Activated effector memory CD4-positive, alpha-beta T cell treated with Interleukin-2 at 50 U/mL for 16 hours (primary cell): ENCODE results near the gene IRF3.
A peak's percentile ranks its signal among the peaks of the same experiment; 100 is the strongest.

Experiments used
- DNase-seq: peaks from one replicate; pipeline ENCODE4 v3.0.0-alpha.2; 2020

IRF3 gene

DNA sequence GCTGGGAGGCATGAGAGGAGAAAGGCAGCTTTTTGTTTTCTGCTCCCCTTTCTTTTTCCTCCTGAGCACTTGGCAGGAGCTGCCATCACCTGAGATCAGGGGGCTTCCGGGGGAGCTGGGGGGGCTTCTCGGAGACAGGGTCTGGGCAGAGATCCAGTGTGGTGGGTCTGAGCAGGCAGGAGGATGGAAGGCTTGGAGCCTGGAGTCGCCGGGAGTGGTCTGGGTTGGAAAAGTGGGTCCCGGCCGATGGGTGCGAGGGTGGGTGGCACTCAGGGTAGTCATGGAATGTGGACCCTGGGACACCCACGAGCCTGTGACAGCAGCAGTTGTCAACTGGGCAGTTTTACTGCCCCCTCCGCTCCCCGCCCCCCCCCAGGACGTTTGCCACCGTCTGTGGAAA lies 21.5 kb upstream of the IRF3 start:
- no peak for DNase-seq

DNA sequence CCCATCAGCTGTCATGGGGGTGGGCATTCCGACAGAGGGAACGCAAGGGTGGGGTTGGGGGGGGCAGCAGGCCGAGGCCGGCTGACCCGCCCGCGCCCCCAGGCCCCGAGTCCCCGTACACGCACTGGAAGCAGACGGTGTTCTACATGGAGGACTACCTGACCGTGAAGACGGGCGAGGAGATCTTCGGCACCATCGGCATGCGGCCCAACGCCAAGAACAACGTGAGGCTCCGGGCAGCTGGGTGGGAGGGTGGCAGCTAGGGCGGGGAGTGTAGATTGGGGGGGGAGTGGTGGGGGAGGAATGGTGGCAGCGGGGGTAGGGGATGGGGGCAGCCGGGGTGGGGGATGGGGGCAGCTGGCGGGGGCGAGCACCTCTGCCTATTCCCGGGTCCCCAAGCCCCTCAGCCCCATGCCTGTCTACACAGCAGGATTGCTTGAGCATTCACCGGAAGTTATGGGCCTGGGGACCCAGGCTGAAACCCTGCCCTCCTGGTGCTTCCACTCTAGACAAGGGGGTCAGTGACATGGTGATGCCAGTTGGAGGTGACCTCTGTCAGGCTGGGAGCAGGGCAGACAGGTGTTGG lies 20.9 kb upstream of the IRF3 start:
- no peak for DNase-seq

DNA sequence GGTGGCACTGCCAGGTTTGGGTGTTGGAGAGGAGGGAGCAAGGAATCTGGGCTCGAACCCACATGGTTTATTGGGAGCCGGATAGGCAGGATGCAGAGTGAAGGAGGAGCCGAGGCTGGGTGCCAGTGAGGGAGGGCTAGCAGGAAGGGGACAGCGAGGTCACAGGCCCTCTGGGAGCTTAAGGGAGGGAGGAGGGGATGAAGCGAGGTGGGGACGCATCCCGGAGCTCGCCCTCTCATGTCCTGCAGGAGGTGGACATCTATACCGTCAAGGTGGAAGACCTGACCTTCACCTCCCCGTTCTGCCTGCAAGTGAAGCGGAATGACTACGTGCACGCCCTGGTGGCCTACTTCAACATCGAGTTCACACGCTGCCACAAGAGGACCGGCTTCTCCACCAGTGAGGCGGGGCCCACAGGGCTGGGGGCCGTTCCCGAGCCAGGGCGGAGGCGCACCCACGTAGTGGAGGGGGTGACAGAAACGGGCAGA lies 20.2 kb upstream of the IRF3 start:
- no peak for DNase-seq

DNA sequence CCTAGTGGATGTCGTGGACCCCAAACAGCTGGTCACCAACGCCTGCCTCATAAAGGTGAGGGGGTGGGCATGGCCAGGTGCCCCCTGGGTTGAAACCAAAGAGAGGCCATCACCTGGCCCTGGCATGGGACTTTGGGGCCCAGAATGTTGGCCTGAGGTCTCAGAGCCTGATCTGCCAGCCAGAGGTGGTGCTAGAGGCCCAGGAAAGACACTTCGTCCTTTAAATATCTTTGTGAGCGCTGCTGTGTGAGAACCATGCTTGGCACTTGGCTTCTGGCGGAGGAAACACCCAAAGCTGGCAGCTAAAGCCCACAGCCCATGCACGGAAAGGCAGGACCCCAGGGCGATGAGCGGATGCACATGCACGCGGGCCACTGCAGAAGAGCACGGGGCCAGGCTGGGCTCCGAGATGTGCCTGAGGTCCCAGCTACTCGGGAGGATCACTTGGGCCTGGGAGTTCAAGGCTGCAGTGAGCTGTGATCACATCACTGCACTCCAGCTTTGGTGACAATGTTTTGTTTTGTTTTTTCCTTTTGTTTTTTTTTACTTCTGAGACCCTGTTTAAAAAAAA lies 19.4 kb upstream of the IRF3 start:
- no peak for DNase-seq

DNA sequence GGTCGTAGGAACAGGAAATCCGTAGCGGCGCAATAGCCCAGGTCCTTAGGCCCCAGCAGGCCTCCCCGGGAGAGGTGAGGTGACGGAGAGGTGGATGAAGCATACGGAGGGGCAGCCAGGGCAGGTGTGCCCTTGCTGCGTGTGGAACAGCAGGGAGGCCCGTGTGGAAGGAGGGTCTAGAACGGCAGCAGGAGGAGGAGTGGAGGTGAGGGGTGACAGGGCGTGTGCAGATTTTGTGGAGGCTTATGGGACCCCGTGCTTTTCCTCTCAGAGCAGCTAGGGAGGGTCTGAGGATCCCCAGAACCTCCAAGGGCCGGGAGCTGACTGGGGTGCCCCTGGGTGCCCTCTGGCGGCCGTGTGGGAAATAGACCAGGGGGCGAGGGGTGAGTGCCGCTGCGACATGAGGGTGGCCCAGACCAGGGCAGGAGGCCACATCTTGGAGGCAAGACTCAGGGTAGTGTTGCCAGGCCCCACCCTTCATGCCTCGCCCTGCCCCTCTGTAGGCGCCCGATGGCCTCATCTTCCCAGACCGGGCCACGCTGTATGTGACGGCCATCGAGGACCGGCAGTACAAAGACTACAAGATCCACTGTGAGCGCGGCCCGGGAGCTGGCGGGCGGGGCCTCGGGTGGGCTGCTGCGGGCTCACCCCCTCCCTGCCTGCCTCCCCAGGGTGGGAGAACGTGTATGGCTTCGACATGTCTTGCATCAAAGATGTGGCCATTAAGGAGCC lies 18.8 kb upstream of the IRF3 start:
- DNase-seq = no peak

DNA sequence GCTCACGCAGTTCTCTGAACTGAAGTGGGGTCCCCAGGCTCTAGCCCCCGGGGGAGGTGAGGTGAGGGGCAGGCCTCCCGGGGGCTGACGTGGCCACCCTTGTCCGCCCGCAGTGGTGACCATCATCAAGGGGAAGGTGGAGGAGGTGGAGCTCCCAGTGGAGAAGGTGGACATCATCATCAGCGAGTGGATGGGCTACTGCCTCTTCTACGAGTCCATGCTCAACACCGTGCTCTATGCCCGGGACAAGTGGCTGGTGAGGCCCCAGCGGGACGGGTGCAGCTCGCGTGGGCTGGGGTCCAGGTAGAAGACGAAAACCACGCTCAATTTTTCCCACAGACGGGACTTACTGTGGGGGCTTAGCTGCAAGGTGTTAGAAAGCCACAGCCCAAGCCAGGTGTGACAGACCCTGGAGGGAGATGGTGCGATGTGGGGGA lies 18.2 kb upstream of the IRF3 start:
- DNase-seq = no peak

DNA sequence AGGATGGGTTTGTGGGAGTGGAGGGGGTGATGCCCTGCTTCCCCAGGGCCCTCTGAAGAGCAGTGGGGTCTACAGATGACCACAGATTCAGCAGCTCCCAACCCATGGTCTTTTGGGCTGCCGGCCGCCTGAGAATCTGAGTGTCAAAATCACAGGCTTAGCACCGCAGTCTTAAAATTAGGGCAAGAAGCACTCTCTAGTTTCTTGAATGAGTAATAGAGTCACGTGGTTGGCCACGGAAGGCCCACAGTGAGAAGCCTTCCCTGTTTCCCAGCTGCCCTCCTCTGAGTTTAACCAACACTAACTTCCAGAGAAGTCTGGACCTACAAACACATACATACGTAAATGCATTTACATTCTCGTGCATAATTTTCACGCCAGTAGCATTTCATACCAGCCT lies 16.6 kb upstream of the IRF3 start:
- no peak for DNase-seq

DNA sequence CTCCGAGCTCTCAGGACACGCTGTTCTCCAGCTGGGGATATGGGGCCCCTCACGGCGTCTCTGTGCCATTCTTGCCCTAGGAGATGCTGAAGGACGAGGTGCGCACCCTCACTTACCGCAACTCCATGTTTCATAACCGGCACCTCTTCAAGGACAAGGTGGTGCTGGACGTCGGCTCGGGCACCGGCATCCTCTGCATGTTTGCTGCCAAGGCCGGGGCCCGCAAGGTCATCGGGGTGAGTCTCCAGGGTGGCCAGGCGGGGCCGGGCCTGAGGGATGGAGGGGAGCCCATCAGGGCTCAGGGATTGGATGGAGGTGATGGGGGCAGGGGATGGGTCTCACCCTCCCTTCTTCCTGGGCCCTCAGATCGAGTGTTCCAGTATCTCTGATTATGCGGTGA lies 16.2 kb upstream of the IRF3 start:
- no peak for DNase-seq

DNA sequence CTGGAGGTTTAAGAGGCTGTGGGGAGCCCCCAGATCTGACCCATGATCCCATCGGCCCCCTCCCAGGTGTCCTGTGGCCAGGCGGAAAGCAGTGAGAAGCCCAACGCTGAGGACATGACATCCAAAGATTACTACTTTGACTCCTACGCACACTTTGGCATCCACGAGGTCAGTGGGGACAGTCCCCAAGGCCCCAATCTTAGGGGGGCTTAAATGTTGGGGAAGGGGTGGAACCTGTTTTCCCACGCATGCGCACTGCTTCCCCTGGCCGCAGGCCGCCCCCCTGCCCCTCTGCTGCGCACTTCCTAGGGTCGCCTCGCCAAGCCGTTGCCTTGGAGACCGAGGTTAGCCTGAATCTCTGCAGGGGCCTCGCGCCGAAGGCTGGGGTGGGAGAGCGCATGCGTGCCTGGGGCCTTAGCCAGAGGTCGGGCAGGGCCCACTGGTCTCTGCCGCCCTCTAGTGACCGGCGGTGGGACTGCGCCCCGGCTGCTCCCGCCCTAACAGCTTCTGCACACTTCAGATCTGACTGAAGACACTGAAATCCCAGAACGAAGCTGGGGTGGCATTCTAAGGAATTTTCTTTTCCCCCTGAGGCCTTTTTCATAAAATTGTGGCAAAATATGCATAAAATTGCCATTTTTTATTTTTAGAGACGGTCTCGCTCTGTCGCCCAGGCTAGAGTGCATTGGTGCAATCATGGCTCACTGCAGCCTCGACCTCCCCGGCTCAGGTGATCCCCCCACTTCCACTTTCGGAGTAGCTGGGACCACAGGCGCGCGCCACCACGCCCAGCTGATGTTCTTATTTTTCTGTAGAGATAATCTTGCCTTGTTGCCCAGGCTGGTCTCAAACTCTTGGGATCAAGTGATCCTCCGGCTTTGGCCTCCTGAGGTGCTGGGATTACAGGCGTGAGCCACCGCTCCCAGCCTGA lies 15.0 kb upstream of the IRF3 start:
- peak; percentile 88 for DNase-seq

DNA sequence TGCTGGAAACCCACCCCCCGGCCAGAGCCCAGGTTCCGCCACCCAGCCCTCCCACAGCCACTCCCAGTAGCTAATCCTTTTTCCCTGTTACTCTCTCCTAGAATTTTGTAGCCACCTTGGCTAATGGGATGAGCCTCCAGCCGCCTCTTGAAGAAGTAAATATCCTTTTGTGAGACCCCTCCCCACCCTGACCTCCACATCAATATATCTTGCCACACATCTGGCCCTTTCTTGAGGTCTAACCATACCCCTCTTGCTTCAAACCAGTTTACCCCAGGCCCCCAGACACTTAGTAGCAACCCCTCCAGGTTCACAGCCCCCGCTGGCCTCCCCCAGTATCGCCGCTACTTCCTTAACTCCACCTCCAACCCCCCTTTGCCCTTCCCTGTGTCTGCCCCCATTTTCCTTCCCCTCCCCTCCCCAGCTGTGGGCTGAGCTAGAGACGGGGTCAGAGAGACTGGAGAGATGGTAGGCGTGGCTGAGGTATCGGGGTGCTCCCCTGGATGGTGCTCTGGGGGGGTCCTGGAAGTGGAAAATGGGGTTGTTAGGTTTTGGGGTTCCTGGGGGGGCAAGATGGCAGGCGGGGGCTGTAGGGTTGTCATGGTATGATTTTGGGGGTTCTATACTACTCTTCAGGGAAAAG lies 14.2 kb upstream of the IRF3 start:
- no peak for DNase-seq

DNA sequence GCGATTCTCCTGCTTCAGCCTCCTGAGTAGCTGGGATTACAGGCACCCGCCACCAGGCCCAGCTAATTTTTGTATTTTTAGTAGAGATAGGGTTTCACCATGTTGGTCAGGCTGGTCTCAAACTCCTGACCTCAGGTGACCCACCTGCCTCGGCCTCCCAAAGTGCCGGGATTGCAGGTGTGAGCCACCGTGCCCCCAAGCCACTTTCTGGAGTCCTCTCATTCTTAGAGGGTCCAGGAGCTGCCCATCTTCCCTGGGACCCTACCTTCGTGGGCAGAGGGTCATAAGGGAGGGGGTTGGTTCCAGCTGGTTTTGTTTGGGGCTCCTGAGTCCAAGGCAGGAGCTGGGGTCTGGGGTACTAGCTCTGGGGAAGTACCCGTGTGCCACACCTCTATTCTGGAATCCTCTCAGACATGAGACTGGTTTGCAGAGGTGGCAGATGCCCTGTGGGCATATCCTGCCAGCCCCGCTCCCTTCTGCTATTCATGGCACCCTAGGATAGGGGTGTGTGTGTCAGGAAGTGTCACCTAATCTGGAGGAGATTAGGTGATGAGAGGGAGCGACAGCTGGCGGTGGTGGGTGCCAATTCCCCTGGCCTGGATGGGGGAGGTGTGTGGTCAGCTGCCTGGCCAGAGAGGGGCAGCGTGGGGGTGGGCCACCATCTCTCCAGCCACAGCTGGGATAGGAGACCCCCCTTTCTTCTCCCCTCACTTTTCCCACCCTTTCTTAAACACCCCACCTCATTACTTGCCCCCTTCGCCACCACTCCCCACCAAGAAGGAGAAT lies 13.5 kb upstream of the IRF3 start:
- DNase-seq = no peak

DNA sequence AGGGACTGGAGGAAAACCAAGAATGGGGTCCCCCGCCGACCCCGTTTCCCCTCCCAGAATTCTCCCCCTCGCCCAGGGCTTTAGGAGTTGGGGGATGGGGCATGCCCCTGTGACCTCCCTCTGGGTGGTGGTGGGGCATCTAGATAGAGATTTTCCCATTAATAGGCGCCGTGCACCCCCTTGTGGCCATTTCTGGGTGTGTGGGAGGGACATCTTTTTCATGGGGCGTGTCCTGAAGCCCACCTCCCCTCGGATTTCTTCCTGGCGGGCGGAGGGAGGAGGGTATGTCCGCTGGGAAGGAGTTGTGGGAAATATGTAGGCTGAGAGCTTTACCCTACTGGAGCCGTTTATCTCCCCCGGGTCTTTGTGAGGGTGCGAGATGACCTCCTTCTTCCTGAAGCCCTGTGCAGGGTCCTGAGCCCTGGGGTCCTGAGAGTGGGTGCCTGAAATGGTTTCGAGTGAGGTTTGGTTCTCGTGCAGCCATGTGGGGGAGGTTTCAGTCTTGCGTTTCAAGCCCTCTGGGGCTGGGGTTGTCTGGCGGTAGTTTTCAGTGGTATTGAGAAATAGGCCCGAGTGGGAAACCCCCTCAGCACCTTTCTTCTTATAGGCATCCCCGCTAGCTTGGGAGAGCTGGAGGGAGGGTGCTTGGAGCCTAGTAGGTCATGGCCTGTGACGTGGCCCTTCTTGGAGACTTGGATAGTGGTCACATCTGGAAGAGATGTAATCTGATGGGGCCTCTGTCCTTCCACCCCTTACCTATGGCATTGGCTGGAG lies 12.4 kb upstream of the IRF3 start:
- DNase-seq = peak; percentile 72

DNA sequence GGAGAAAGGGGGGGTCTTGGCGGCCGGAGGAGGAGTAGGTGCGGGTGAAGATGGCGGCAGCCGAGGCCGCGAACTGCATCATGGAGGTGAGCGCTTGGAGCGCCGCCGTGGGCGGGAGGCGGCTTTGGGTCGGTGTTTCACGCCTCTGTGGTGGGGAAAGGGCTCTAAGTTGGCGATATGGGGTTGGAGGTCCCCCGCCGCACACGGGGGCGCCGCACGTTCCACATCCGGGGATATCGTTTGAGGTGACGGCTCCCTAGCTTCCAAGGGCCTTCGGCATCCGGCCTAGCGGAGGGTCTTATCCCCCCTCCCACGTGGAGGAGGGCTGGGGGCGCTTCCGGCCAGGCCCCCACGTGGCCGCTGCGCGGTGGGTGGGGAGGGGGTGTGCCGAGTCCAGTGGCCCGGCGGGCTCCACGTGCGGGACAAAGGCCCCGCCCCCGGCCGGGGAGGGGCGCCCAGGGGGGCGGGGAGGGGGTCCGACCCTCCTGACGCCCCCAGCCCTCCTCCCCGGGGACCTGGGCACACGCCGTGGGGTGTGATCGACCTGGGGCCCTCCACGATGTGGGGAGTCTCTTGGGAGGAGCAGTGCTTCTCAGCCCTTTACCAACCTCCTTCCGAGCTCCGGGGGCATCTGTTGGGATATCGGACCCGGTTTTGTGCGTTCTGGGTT lies 11.7 kb upstream of the IRF3 start, which contains the start of gene PRMT1:
Gene PRMT1, plus strand, starts transcription at position 41 of the 670 bp plus-strand sequence. Its CDS starts 10 bp downstream, at position 51.
- DNase-seq = no peak

DNA sequence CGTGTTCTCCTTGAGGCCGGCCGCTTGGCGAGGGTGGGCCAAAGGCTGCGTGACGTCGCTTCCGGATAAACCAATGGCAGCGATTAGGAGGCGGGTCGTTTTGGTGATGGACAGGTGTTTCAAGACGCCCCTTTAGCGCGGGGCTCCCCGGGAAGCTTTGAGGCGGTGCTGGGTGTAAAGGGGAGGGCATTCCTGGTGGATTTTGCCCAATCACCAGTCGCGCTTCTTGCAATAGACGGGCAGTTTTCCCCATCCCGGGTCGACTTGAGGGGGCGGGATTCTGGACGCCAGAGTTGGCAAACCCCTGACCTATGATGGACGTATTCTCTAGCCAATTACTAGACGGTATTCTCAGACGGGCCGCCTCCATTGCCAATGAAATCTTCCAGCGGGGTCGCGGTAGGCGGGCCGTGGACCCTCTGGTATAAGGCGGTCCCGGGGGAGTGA lies 11.2 kb upstream of the IRF3 start:
- DNase-seq = peak; percentile 98

DNA sequence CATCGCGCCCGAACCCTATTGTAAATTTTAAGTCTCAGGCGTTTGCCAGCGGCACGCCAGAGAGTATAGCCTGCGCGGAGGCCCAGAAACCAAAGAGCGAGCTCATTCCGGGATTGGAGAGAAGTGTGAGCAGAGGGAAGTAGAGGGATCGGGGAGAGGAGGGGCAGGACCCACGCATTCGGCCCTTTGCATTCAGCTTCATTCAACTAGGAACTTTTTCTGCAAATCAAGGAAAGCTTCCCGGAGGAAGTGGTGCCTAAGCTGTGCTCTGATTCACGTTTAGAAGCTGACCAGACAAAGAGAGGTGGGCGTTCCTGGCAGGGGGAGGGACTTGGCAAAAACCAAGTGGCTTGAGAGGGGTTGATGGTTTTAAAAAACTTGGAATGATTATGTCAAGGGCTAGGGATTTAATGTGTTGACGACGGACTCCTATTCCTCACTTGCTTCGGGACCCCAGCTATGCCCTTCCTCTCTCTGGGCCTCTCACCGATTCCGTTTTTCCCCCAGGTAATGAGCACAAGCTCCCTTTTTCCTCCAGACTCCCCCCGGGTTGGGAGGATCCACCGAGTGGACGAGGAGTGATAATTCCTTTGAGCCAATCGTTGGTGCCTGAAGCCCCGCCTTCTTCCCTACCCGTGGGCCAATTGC lies 10.6 kb upstream of the IRF3 start:
- DNase-seq = no peak

DNA sequence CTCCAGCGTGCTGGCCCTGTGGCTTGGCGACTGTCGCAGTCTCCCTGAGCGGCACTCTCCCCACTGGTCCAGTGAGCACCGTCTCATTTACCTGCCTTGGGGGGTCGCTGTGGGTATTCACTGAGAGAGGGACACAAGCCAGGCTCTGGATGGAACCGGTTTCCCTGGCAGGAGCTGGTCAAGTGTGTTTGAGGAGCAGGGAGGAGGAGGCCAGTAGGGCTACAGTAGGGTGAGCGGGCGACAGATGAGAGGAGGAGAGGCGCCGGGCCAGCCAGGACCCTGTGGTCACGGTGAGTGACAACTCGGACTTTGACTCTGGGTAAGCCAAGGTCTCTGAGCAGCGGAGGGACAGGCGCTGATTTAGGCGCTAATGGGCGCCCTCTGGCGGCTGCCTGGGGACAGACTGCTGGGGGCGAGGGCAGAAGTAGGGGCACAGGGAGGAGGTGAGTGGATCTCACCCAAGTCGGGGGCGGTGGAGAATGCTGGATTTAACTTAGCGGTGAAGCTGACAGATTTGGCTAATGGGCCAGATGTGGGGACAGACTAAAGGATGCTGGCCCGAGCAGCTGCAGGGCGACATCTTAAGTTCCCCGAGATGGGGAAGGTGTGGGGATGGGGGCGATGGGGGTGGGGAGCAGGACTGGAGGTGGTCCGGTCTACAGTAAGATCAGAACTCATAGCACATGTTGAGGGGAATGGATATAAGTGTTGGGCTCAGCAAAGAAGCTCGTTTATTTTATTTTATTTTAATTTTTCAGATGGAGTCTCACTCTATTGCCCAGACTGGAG lies 6.7 kb upstream of the IRF3 start:
- peak; percentile 61 for DNase-seq

DNA sequence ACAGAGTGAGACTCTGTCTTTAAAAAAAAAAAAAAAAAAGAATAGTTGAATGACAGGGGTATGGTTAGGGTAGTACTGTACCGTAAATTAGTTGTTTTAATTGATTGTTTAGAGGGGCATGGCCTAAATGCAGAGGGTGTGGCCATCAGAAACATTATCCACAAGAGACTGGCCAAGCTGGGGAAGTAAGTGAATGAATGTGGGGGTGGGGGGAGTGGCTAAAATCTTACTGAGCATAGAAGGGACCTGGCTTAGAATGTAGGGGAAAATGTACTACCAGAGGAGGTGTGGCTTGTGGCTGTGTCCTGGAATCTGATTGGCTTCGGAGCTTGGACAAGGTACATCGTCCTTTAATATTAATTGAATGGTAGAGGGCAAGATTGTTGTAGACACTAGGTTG lies 3.9 kb upstream of the IRF3 start:
- no peak for DNase-seq

DNA sequence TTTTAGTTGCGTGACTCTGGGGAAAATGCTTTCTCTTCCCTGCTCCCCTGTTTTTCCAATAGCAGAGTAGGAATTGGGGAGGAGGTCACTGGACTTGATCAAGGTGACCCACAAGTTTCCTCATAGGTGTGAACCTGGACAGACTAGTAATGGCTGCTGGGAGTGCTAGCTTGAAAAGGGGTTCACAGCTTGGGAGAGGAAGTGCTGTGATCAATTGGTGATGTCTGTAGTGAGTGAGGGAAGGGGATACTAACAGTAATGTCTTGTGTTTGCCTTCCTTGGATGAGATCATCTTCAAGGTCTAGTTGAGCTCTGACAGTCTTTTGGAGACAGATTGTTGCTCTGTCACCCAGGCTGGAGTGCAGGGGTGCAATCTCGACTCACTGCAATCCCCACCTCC lies 1.8 kb upstream of the IRF3 start:
- no peak for DNase-seq

DNA sequence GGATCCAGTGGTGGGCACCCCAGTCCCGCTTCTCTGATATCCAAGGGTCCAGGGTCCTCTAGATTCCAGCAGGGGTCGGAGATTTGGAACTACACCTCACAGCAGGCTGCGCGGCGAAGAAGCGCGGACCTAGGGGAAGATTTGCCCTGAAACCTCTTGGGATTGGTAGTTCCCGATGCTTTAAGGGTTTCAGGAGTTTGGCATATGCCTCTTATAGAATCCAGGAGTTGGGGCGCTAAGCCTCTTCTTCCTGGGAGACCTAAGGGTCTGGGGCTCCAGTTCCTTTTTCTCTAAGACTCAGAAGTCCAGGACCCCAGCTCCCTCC lies 425 bp upstream of the IRF3 start:
- no peak for DNase-seq
